ENCODE results near the gene TIMM29.

DNA sequence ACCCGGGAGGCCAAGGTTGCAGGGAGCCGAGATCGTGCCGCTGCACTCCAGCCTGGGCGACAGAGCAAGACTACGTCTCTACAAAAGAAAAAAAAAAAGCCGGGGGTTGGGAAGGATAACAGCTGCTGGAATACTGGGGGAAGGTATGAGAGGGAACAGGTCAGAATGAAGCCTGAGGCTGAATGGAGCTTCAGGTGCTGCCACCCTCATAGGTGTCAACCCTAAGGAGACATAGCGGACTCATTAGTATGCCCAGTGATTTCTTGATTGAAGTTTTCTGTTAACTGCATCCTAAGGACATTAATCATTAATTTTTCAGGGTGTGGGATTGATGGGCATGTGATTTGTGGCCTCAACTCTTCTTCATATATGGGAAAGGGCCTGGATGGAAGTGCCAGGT is 38.2 kb downstream of the TIMM29 start:
- TF ChIP-seq, protein P1, sequence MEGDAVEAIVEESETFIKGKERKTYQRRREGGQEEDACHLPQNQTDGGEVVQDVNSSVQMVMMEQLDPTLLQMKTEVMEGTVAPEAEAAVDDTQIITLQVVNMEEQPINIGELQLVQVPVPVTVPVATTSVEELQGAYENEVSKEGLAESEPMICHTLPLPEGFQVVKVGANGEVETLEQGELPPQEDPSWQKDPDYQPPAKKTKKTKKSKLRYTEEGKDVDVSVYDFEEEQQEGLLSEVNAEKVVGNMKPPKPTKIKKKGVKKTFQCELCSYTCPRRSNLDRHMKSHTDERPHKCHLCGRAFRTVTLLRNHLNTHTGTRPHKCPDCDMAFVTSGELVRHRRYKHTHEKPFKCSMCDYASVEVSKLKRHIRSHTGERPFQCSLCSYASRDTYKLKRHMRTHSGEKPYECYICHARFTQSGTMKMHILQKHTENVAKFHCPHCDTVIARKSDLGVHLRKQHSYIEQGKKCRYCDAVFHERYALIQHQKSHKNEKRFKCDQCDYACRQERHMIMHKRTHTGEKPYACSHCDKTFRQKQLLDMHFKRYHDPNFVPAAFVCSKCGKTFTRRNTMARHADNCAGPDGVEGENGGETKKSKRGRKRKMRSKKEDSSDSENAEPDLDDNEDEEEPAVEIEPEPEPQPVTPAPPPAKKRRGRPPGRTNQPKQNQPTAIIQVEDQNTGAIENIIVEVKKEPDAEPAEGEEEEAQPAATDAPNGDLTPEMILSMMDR (IDR thresholded peaks at IDR 0.05): no peak
- TF ChIP-seq POLR2A (IDR thresholded peaks at IDR 0.05): no peak

Measured in lower leg skin (tissue), 3 donors.